Stimulated activated CD8-positive, alpha-beta memory T cell treated with anti-CD3 and anti-CD28 coated beads, Interleukin-4, amount 100 ng/mL, for 1 hour (primary cell): ENCODE measurements around the gene PADI1.

ENCODE experiments used
- DNase-seq, 2 donors: peaks; one replicate each; pipeline ENCODE4 v3.0.0-alpha.2; 2020; ENCODE audit warnings: low read depth in 2 of 2, low spot score in 1 of 2

PADI1 gene

GRCh38 chr1:17196496-17197185 lies 8.3 kb upstream of the PADI1 start:
- no peak for DNase-seq

- DNase-seq = no peak
These were observed 7.2 kb upstream of the PADI1 start for GRCh38 chr1:17197696-17198095.

GRCh38 chr1:17198476-17199258 lies 6.3 kb upstream of the PADI1 start:
- no peak for DNase-seq

- DNase-seq = no peak
These were observed 5.5 kb upstream of the PADI1 start for GRCh38 chr1:17199267-17200044.

- no peak for DNase-seq
These were observed 4.7 kb upstream of the PADI1 start for GRCh38 chr1:17200246-17200645.

GRCh38 chr1:17200756-17201155 lies 4.2 kb upstream of the PADI1 start:
- no peak for DNase-seq

GRCh38 chr1:17201201-17202021 lies 3.5 kb upstream of the PADI1 start:
- DNase-seq = no peak

GRCh38 chr1:17205652-17206051 lies 724 bp downstream of the PADI1 start:
- no peak for DNase-seq

GRCh38 chr1:17206196-17206595 lies 1.3 kb downstream of the PADI1 start:
- no peak for DNase-seq

- DNase-seq = no peak
These were observed 2.1 kb downstream of the PADI1 start for GRCh38 chr1:17207046-17207445.

- no peak for DNase-seq
These were observed 2.6 kb downstream of the PADI1 start for GRCh38 chr1:17207540-17207939.

- DNase-seq = peak in 1 of 2 donors; percentile 11
These were observed 3.1 kb downstream of the PADI1 start for GRCh38 chr1:17207966-17208418.

- DNase-seq = no peak
These were observed 3.6 kb downstream of the PADI1 start for GRCh38 chr1:17208546-17208945.

GRCh38 chr1:17209430-17209829 lies 4.5 kb downstream of the PADI1 start:
- no peak for DNase-seq

- DNase-seq = no peak
These were observed 5.2 kb downstream of the PADI1 start for GRCh38 chr1:17210176-17210575.

- DNase-seq = no peak
These were observed 6.4 kb downstream of the PADI1 start for GRCh38 chr1:17211377-17211776.

GRCh38 chr1:17212009-17212408 lies 7.1 kb downstream of the PADI1 start:
- DNase-seq = no peak

GRCh38 chr1:17212487-17213121 lies 7.7 kb downstream of the PADI1 start:
- DNase-seq = peak; percentile 25 to 41

- DNase-seq = no peak
These were observed 8.3 kb downstream of the PADI1 start for GRCh38 chr1:17213148-17213781.

- DNase-seq = no peak
These were observed 8.8 kb downstream of the PADI1 start for GRCh38 chr1:17213782-17214148.
